IMR-90 (cell line): Measurements from ENCODE around the gene STXBP2. TPM values are rescaled to one million over a fixed set of nuclear protein-coding genes. Genes with fewer than 3 reads are reported as not detected.

Experiments
- CHD1 ChIP-seq: IDR thresholded peaks from 2 replicates; pipeline ENCODE4 v1.6.1; 2012; ENCODE audit warnings: low read depth, low read length, improper control_type of control experiment
- polyA plus RNA-seq, 3 experiments: library from polyadenylated mRNA; depleted of rRNA; stranded (reverse); fragments of >200 nt; gene quantifications; 2 replicates each; pipeline ENCODE4 v1.2.3, GENCODE V29; 2012; ENCODE audit warnings: low replicate concordance in 1 of 3
- total RNA-seq: library from RNA; depleted of rRNA; stranded (reverse); fragments of >200 nt; gene quantifications from 2 replicates; pipeline ENCODE4 v1.2.3, GENCODE V29; 2012
- TF ChIP-seq, protein P1 (sequence below): fragments of 150-350 bp; IDR thresholded peaks from 2 replicates; pipeline ENCODE4 v1.6.1; 2016; ENCODE audit warnings: low read depth, mild to moderate bottlenecking, low read length, moderate library complexity, borderline replicate concordance

Gene STXBP2
- total and polyA plus RNA-seq, 2 of the 4 experiments (the other 2 are of a cell fraction): 3.9 to 12.6 TPM

DNA sequence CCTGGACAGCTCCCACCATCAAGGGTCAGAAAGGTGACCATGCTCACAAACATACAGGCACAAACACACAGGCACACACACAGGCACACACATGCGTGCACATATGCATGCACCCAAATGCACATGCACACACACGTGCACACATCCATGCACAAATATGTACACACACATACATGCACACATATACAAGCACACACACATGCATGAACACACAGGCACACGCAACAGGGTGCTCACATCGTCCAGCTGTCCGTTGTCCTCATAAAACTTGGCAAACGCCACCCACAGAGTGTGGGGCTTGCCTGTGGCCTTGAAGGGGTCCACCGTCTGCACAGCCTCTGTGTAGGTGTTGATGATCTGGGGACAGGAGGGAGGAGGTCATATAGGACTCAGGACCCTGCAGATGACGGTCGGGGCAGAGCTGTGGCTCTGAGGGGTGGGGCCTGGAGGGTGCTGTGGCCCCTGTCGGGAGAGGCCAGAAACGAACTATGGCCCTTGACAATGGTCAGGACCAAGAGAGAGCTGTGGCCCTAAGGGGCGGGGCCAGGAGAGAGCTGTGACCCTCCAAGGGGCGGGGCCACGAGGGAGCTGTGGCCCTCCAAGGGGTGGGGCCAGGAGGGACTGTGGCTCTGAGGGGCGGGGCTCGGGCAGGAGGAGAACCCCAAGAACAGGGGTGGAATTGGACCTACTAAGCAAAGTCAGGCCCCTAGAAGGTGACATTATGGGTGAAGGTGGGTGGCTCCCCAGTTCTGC is 13.8 kb upstream of the STXBP2 start (continued):
- TF ChIP-seq, protein P1, sequence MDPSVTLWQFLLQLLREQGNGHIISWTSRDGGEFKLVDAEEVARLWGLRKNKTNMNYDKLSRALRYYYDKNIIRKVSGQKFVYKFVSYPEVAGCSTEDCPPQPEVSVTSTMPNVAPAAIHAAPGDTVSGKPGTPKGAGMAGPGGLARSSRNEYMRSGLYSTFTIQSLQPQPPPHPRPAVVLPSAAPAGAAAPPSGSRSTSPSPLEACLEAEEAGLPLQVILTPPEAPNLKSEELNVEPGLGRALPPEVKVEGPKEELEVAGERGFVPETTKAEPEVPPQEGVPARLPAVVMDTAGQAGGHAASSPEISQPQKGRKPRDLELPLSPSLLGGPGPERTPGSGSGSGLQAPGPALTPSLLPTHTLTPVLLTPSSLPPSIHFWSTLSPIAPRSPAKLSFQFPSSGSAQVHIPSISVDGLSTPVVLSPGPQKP: no peak
- TF ChIP-seq CHD1: no peak
